WTC11 (cell line): ENCODE data around the gene LYPD6. TPM values are rescaled to one million over a fixed set of nuclear protein-coding genes. Genes with fewer than 3 reads are reported as not detected.
"Not testable (repeated sequence)": the region's sequence is repeated elsewhere in the genome, so short reads cannot be mapped to it uniquely, and the experiment has no call there.

Source experiments
- ATAC-seq: fragments of 200-7000 bp; cut with Tn5 transposase; 2 replicates; pipeline ENCODE4 v1.10.0; 2021; ENCODE audit warnings: mild to moderate bottlenecking, moderate library complexity
- CTCF ChIA-PET: fragments of 300-600 bp; sonication (Branson Sonifier 250); formaldehyde crosslinking; loops from one replicate; lab custom pipeline; 2021; ENCODE audit warnings: antibody characterized with exemption; lab: Charles Lee
- POLR2A ChIA-PET: fragments of 350-600 bp; sonication (Branson Sonifier 250); formaldehyde crosslinking; loops from one replicate; lab custom pipeline; 2021; ENCODE audit warnings: antibody characterized with exemption; lab: Charles Lee
- DNase-seq: peaks from one replicate; pipeline ENCODE4 v3.0.0; 2021; ENCODE audit warnings: low spot score
- H3K27ac Mint-ChIP-seq: 2 replicates; pipeline ENCODE4 v1.8.0; 2021; ENCODE audit warnings: mixed read lengths
- H3K27me3 Mint-ChIP-seq: 2 replicates; pipeline ENCODE4 v1.8.0; 2021; ENCODE audit warnings: low read depth, mild to moderate bottlenecking, moderate library complexity, mixed read lengths
- H3K36me3 Mint-ChIP-seq: 2 replicates; pipeline ENCODE4 v1.8.0; 2021; ENCODE audit warnings: mixed read lengths
- H3K4me1 Mint-ChIP-seq: 2 replicates; pipeline ENCODE4 v1.8.0; 2022; ENCODE audit warnings: mixed read lengths
- H3K4me3 Mint-ChIP-seq: 2 replicates; pipeline ENCODE4 v1.8.0; 2021; ENCODE audit warnings: mild to moderate bottlenecking, moderate library complexity, mixed read lengths
- H3K9me3 Mint-ChIP-seq: 2 replicates; pipeline ENCODE4 v1.8.0; 2021; ENCODE audit warnings: mixed read lengths
- CREB1 ChIP-seq: sonication (generic); formaldehyde crosslinking; IDR thresholded peaks from 2 replicates; pipeline ENCODE4 v1.8.0; 2023; ENCODE audit warnings: mild to moderate bottlenecking, missing genetic modification reagents
- ELF4 ChIP-seq: sonication (generic); formaldehyde crosslinking; IDR thresholded peaks from 2 replicates; pipeline ENCODE4 v1.8.1; 2022; ENCODE audit warnings: low read depth, mild to moderate bottlenecking, moderate library complexity, missing genetic modification reagents
- ESRRA ChIP-seq: sonication (generic); formaldehyde crosslinking; IDR thresholded peaks from 2 replicates; pipeline ENCODE4 v1.8.1; 2022; ENCODE audit warnings: mild to moderate bottlenecking, missing genetic modification reagents, borderline replicate concordance
- ETV6 ChIP-seq: sonication (generic); formaldehyde crosslinking; IDR thresholded peaks from 2 replicates; pipeline ENCODE4 v1.8.1; 2022; ENCODE audit warnings: mild to moderate bottlenecking, missing genetic modification reagents
- GTF2I ChIP-seq: fragments of 250-450 bp; sonication (Bioruptor Pico); conservative IDR thresholded peaks from 2 replicates; pipeline ENCODE4 v1.4.0; 2021; ENCODE audit warnings: mild to moderate bottlenecking
- HMGA2 ChIP-seq: fragments of 250-450 bp; sonication (Bioruptor Pico); IDR thresholded peaks from 2 replicates; pipeline ENCODE4 v1.4.0; 2021; ENCODE audit warnings: mild to moderate bottlenecking, moderate library complexity
- NFATC4 ChIP-seq: fragments of 250-450 bp; sonication (Bioruptor Pico); IDR thresholded peaks from 2 replicates; pipeline ENCODE4 v1.9.0; 2021; ENCODE audit warnings: mild to moderate bottlenecking
- NR2C2 ChIP-seq: sonication (generic); formaldehyde crosslinking; IDR thresholded peaks from 2 replicates; pipeline ENCODE4 v1.8.0; 2022; ENCODE audit warnings: mild to moderate bottlenecking, missing genetic modification reagents
- PRRX2 ChIP-seq: fragments of 250-450 bp; sonication (Bioruptor Pico); IDR thresholded peaks from 2 replicates; pipeline ENCODE4 v1.8.0; 2021; ENCODE audit warnings: mild to moderate bottlenecking
- RELA ChIP-seq: sonication (generic); formaldehyde crosslinking; IDR thresholded peaks from 2 replicates; pipeline ENCODE4 v1.8.1; 2022; ENCODE audit warnings: missing genetic modification reagents, mild to moderate bottlenecking, borderline replicate concordance
- TEAD1 ChIP-seq: sonication (generic); formaldehyde crosslinking; IDR thresholded peaks from 2 replicates; pipeline ENCODE4 v1.8.0; 2022; ENCODE audit warnings: mild to moderate bottlenecking, missing genetic modification reagents
- TEAD4 ChIP-seq: sonication (generic); formaldehyde crosslinking; IDR thresholded peaks from 2 replicates; pipeline ENCODE4 v1.8.0; 2022; ENCODE audit warnings: mild to moderate bottlenecking, missing genetic modification reagents
- TP53 ChIP-seq: sonication (generic); formaldehyde crosslinking; IDR thresholded peaks from 2 replicates; pipeline ENCODE4 v1.8.1; 2023; ENCODE audit warnings: mild to moderate bottlenecking, missing genetic modification reagents
- ZNF121 ChIP-seq: sonication (generic); formaldehyde crosslinking; IDR thresholded peaks from 2 replicates; pipeline ENCODE4 v1.8.0; 2023; ENCODE audit warnings: missing genetic modification reagents
- ZNF317 ChIP-seq: sonication (generic); formaldehyde crosslinking; IDR thresholded peaks from 2 replicates; pipeline ENCODE4 v1.8.1; 2023; ENCODE audit warnings: low read depth, mild to moderate bottlenecking, moderate library complexity, missing genetic modification reagents, borderline replicate concordance
- ZNF423 ChIP-seq: fragments of 250-450 bp; sonication (Bioruptor Pico); IDR thresholded peaks from 2 replicates; pipeline ENCODE4 v2.1.2; 2022; ENCODE audit warnings: mild to moderate bottlenecking, moderate library complexity
- total RNA-seq: library from RNA; stranded (reverse); gene quantifications from 3 replicates; pipeline ENCODE4 v1.2.3, GENCODE V29; 2021
- TF ChIP-seq, protein P1 (sequence below): fragments of 250-450 bp; sonication (Bioruptor Pico); IDR thresholded peaks from 2 replicates; pipeline ENCODE4 v1.9.0; 2021; ENCODE audit warnings: mild to moderate bottlenecking
- TF ChIP-seq, protein P2 (sequence below): sonication (generic); formaldehyde crosslinking; IDR thresholded peaks from 2 replicates; pipeline ENCODE4 v1.8.1; 2022; ENCODE audit warnings: low read depth, mild to moderate bottlenecking, moderate library complexity, missing genetic modification reagents, borderline replicate concordance
- TF ChIP-seq, protein P3 (sequence below): sonication (generic); formaldehyde crosslinking; IDR thresholded peaks from 2 replicates; pipeline ENCODE4 v1.8.0; 2023; ENCODE audit warnings: mild to moderate bottlenecking, missing genetic modification reagents
- TF ChIP-seq, protein P4 (sequence below): sonication (generic); formaldehyde crosslinking; IDR thresholded peaks from 2 replicates; pipeline ENCODE4 v1.8.0; 2022; ENCODE audit warnings: mild to moderate bottlenecking, missing genetic modification reagents

The LYPD6 gene
- total RNA-seq, 1 experiment from 2014 or later: 4.8 TPM

DNA sequence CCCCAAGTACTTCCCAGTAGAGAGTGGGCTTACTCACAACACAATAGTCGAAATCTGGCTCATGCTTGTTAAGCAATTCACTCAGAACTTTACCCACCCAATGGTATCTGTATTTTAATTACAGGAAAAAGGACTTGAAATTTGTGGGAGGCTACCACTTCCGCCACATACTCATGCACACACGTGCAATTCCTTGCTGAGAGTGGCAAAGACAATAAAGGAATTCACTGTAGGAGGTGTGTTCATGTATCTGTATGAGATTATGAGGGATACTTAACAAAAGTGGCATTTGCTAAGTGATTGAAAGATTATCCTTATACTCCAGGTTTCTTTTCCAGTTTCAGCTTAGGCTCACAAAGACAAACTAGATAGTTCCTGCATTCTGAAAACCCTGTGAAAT lies 14.9 kb upstream of the LYPD6 start:
- ChIA-PET POLR2A (no interaction called here), CTCF (interaction anchor here (0.9 kb wide), 1 partner anchor 299 kb away, joined by 3 read pairs; no protein-coding TSS in a partner anchor)
- no peaks in the 10 kb centered on the region; the same call in 1 of the 2 replicates for H3K27me3 Mint-ChIP-seq
- 0 out of 2 replicates have a peak, but pooled peaks cover 2% of the 10 kb centered on the region for H3K36me3 Mint-ChIP-seq
- H3K4me3 Mint-ChIP-seq: no peak overlapping the region
- peak overlapping the region; percentile 13; the same call in 1 of the 2 replicates for H3K27ac Mint-ChIP-seq
- TF ChIP-seq NR2C2 (no peak), PRRX2 (CRISPR knock-in tag) (no peak), RELA (CRISPR knock-in tag) (no peak), ELF4 (CRISPR knock-in tag) (no peak), ESRRA (CRISPR knock-in tag) (no peak), TP53 (no peak), ZNF121 (CRISPR knock-in tag) (no peak), GTF2I (no peak), TEAD4 (no peak), CREB1 (CRISPR knock-in tag) (no peak), ZNF423 (no peak), TEAD1 (CRISPR knock-in tag) (no peak), NFATC4 (CRISPR knock-in tag) (no peak), ETV6 (CRISPR knock-in tag) (no peak), ZNF317 (CRISPR knock-in tag) (no peak), HMGA2 (CRISPR knock-in tag) (no peak)
- TF ChIP-seq, protein P1, sequence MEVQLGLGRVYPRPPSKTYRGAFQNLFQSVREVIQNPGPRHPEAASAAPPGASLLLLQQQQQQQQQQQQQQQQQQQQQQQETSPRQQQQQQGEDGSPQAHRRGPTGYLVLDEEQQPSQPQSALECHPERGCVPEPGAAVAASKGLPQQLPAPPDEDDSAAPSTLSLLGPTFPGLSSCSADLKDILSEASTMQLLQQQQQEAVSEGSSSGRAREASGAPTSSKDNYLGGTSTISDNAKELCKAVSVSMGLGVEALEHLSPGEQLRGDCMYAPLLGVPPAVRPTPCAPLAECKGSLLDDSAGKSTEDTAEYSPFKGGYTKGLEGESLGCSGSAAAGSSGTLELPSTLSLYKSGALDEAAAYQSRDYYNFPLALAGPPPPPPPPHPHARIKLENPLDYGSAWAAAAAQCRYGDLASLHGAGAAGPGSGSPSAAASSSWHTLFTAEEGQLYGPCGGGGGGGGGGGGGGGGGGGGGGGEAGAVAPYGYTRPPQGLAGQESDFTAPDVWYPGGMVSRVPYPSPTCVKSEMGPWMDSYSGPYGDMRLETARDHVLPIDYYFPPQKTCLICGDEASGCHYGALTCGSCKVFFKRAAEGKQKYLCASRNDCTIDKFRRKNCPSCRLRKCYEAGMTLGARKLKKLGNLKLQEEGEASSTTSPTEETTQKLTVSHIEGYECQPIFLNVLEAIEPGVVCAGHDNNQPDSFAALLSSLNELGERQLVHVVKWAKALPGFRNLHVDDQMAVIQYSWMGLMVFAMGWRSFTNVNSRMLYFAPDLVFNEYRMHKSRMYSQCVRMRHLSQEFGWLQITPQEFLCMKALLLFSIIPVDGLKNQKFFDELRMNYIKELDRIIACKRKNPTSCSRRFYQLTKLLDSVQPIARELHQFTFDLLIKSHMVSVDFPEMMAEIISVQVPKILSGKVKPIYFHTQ: no peak
- TF ChIP-seq, protein P2, sequence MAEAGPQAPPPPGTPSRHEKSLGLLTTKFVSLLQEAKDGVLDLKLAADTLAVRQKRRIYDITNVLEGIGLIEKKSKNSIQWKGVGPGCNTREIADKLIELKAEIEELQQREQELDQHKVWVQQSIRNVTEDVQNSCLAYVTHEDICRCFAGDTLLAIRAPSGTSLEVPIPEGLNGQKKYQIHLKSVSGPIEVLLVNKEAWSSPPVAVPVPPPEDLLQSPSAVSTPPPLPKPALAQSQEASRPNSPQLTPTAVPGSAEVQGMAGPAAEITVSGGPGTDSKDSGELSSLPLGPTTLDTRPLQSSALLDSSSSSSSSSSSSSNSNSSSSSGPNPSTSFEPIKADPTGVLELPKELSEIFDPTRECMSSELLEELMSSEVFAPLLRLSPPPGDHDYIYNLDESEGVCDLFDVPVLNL (CRISPR knock-in tag): no peak
- TF ChIP-seq, protein P3, sequence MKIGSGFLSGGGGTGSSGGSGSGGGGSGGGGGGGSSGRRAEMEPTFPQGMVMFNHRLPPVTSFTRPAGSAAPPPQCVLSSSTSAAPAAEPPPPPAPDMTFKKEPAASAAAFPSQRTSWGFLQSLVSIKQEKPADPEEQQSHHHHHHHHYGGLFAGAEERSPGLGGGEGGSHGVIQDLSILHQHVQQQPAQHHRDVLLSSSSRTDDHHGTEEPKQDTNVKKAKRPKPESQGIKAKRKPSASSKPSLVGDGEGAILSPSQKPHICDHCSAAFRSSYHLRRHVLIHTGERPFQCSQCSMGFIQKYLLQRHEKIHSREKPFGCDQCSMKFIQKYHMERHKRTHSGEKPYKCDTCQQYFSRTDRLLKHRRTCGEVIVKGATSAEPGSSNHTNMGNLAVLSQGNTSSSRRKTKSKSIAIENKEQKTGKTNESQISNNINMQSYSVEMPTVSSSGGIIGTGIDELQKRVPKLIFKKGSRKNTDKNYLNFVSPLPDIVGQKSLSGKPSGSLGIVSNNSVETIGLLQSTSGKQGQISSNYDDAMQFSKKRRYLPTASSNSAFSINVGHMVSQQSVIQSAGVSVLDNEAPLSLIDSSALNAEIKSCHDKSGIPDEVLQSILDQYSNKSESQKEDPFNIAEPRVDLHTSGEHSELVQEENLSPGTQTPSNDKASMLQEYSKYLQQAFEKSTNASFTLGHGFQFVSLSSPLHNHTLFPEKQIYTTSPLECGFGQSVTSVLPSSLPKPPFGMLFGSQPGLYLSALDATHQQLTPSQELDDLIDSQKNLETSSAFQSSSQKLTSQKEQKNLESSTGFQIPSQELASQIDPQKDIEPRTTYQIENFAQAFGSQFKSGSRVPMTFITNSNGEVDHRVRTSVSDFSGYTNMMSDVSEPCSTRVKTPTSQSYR (CRISPR knock-in tag): no peak
- TF ChIP-seq, protein P4, sequence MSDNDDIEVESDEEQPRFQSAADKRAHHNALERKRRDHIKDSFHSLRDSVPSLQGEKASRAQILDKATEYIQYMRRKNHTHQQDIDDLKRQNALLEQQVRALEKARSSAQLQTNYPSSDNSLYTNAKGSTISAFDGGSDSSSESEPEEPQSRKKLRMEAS: no peak
- peaks cover 6% of the 10 kb centered on the region; the same call in 1 of the 2 replicates for H3K9me3 Mint-ChIP-seq
- DNase-seq (no peak), ATAC-seq (no peak)
- peaks cover 34% of the 10 kb centered on the region for H3K4me1 Mint-ChIP-seq

DNA sequence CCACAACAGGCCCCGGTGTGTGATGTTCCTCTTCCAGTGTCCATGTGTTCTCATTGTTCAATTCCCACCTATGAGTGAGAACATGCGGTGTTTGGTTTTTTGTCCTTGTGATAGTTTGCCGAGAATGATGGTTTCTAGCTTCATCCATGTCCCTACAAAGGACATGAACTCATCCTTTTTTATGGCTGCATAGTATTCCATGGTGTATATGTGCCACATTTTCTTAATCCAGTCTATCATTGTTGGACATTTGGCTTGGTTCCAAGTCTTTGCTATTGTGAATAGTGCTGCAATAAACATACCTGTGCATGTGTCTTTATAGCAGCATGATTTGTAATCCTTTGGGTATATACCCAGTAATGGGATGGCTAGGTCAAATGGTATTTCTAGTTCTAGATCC lies 11.8 kb upstream of the LYPD6 start:
- POLR2A ChIA-PET, H3K27ac Mint-ChIP-seq, H3K36me3 Mint-ChIP-seq, H3K27me3 Mint-ChIP-seq, H3K9me3 Mint-ChIP-seq, ATAC-seq, DNase-seq, H3K4me3 Mint-ChIP-seq: not testable (repeated sequence)
- CTCF ChIA-PET: interaction anchor here (0.6 kb wide), 1 partner anchor 11 kb away, joined by 3 read pairs; no protein-coding TSS in a partner anchor
- H3K4me1 Mint-ChIP-seq: peaks cover 26% of the 10 kb centered on the region
